Neural cell (in vitro differentiated cells): ENCODE data around the gene MRPL9. TPM values are rescaled to one million over a fixed set of nuclear protein-coding genes. Genes with fewer than 3 reads are reported as not detected.
A peak's percentile ranks its signal among the peaks of the same experiment; 100 is the strongest.

Source experiments
- H2AFZ ChIP-seq: fragments of 200-600, 300-800 bp; sonication (generic), shearing (Covaris generic); 2 replicates; pipeline ENCODE4 v1.6.0; 2014; ENCODE audit warnings: low read depth, mild to moderate bottlenecking, antibody characterized with exemption, low read length, moderate library complexity
- H3F3A ChIP-seq: fragments of 200-600 bp; shearing (Covaris generic); 2 replicates; pipeline ENCODE4 v1.6.1; 2016; ENCODE audit warnings: mild to moderate bottlenecking, moderate library complexity, mixed read lengths, antibody characterized with exemption, low read length; ENCODE audit not compliant: insufficient read depth, poor library complexity, severe bottlenecking
- H3K27ac ChIP-seq: fragments of 200-600, 300-800 bp; sonication (generic), shearing (Covaris generic); 2 replicates; pipeline ENCODE4 v1.5.1; 2014; ENCODE audit warnings: mild to moderate bottlenecking, low read length, moderate library complexity
- H3K27me3 ChIP-seq: fragments of 300-800, 200-600 bp; sonication (generic), shearing (Covaris generic); 2 replicates; pipeline ENCODE4 v1.6.0; 2014; ENCODE audit warnings: mild to moderate bottlenecking, low read depth, low read length, moderate library complexity; ENCODE audit not compliant: insufficient read depth
- H3K36me3 ChIP-seq: fragments of 300-800, 200-600 bp; sonication (generic), shearing (Covaris generic); 2 replicates; pipeline ENCODE4 v1.5.1; 2014; ENCODE audit warnings: mild to moderate bottlenecking, antibody characterized with exemption, low read length, moderate library complexity; ENCODE audit not compliant: insufficient read depth
- H3K4me2 ChIP-seq: fragments of 300-800, 200-600 bp; sonication (generic), shearing (Covaris generic); 2 replicates; pipeline ENCODE4 v1.6.0; 2014; ENCODE audit warnings: mild to moderate bottlenecking, low read length
- H3K4me3 ChIP-seq: fragments of 300-800, 200-600 bp; sonication (generic), shearing (Covaris generic); 2 replicates; pipeline ENCODE4 v1.5.1; 2014; ENCODE audit warnings: mild to moderate bottlenecking, low read length, moderate library complexity
- H3K79me2 ChIP-seq: fragments of 200-600 bp; shearing (Covaris generic); replicated peaks from 2 replicates; pipeline ENCODE4 v1.6.0; 2014; ENCODE audit warnings: mild to moderate bottlenecking, low read length, moderate library complexity; ENCODE audit not compliant: insufficient read depth
- H3K9ac ChIP-seq: fragments of 300-800, 200-600 bp; sonication (generic), shearing (Covaris generic); 2 replicates; pipeline ENCODE4 v1.6.1; 2016; ENCODE audit warnings: mild to moderate bottlenecking, low read length, mixed read lengths
- H3K9me2 ChIP-seq: fragments of 200-600 bp; shearing (Covaris generic); 2 replicates; pipeline ENCODE4 v1.6.1; 2016; ENCODE audit warnings: mild to moderate bottlenecking, low read length, mixed read lengths; ENCODE audit not compliant: insufficient read depth
- H3K9me3 ChIP-seq: fragments of 200-600, 300-800 bp; sonication (generic), shearing (Covaris generic); 2 replicates; pipeline ENCODE4 v1.6.1; 2016; ENCODE audit warnings: mild to moderate bottlenecking, mixed run types, low read length, moderate library complexity, mixed read lengths
- H4K20me1 ChIP-seq: fragments of 200-600 bp; shearing (Covaris generic); 2 replicates; pipeline ENCODE4 v1.6.1; 2016; ENCODE audit warnings: mild to moderate bottlenecking, mixed run types; ENCODE audit not compliant: insufficient read depth
- EP300 ChIP-seq: fragments of 450-650 bp; conservative IDR thresholded peaks from 2 replicates; pipeline ENCODE4 v1.6.1; 2014; ENCODE audit warnings: antibody characterized with exemption, mild to moderate bottlenecking, moderate library complexity; ENCODE audit not compliant: poor library complexity, severe bottlenecking
- EZH2 ChIP-seq: fragments of 200-600, 300-800 bp; shearing (Covaris generic), sonication (generic); IDR thresholded peaks from 2 replicates; pipeline ENCODE4 v1.6.1; 2014; ENCODE audit warnings: antibody characterized with exemption, low read length, borderline replicate concordance, mild to moderate bottlenecking; ENCODE audit not compliant: insufficient read depth, poor library complexity, severe bottlenecking
- MXI1 ChIP-seq: fragments of 450-650 bp; conservative IDR thresholded peaks from 2 replicates; pipeline ENCODE4 v1.6.1; 2014; ENCODE audit warnings: antibody characterized with exemption, mild to moderate bottlenecking; ENCODE audit not compliant: poor library complexity, severe bottlenecking
- POLR2AphosphoS5 ChIP-seq: IDR thresholded peaks from 2 replicates; pipeline ENCODE4 v1.6.1; 2012
- RAD21 ChIP-seq: fragments of 450-650 bp; conservative IDR thresholded peaks from 2 replicates; pipeline ENCODE4 v1.6.1; 2014; ENCODE audit warnings: antibody characterized with exemption, mild to moderate bottlenecking, moderate library complexity
- SMC3 ChIP-seq: fragments of 450-650 bp; conservative IDR thresholded peaks from 2 replicates; pipeline ENCODE4 v1.6.1; 2014; ENCODE audit warnings: antibody characterized with exemption, mild to moderate bottlenecking, moderate library complexity; ENCODE audit not compliant: poor library complexity
- TAF1 ChIP-seq: IDR thresholded peaks from 2 replicates; pipeline ENCODE4 v1.6.1; 2012; ENCODE audit warnings: low read depth
- polyA plus RNA-seq: library from polyadenylated mRNA; depleted of rRNA; stranded (reverse); fragments of >200 nt; gene quantifications from 2 replicates; pipeline ENCODE4 v1.2.3, GENCODE V29; 2014
- TF ChIP-seq, protein P1 (sequence below): fragments of 450-650 bp; IDR thresholded peaks from 2 replicates; pipeline ENCODE4 v1.5.1; 2014; ENCODE audit warnings: antibody characterized with exemption, mild to moderate bottlenecking, moderate library complexity; ENCODE audit not compliant: poor library complexity, severe bottlenecking
- TF ChIP-seq, protein P2 (sequence below): IDR thresholded peaks from 2 replicates; pipeline ENCODE4 v1.6.1; 2012; ENCODE audit warnings: borderline replicate concordance

MRPL9 gene
- polyA plus RNA-seq, 1 donor from 2014 or later = 134 TPM

DNA sequence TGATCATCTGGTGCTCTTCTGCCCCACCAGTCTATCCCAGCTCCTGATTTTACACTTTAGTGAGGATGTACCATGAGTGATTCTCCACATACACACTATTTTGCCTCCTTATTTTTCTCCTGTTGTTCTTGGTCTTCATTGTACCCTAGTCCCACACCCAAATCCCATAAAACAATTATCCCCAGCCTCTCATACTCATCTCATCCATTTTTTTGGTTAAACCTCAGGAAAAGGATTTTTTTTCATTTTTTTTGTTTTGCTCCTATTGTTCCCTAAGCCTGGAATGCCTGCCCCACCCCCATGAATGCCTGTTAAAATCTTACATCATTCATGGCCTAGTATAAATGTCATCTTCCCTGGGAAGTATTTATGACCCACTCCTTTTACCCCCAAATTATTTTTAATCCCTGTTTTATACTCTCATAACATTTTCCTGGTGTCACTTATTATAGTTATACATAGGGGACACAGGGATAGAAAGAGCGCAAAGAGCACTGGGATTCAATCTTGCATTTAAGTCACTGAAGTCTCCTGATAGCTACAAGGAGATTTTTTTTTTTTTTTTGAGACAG, 46.8 kb upstream of the MRPL9 start:
- Histone ChIP-seq H3F3A (no peaks in the 10 kb centered on the region), H3K4me2 (no peak overlapping the region), H4K20me1 (no peaks in the 10 kb centered on the region), H3K9ac (no peak overlapping the region), H3K9me2 (no peaks in the 10 kb centered on the region), H3K36me3 (no peaks in the 10 kb centered on the region), H2AFZ (no peak overlapping the region), H3K9me3 (no peaks in the 10 kb centered on the region), H3K4me3 (no peak overlapping the region), H3K79me2 (no peaks in the 10 kb centered on the region), H3K27ac (no peak overlapping the region), H3K27me3 (no peaks in the 10 kb centered on the region)
- no peak for TF ChIP-seq EP300
- TF ChIP-seq POLR2AphosphoS5 = no peak
- no peak for TF ChIP-seq TAF1
- TF ChIP-seq, protein P1, sequence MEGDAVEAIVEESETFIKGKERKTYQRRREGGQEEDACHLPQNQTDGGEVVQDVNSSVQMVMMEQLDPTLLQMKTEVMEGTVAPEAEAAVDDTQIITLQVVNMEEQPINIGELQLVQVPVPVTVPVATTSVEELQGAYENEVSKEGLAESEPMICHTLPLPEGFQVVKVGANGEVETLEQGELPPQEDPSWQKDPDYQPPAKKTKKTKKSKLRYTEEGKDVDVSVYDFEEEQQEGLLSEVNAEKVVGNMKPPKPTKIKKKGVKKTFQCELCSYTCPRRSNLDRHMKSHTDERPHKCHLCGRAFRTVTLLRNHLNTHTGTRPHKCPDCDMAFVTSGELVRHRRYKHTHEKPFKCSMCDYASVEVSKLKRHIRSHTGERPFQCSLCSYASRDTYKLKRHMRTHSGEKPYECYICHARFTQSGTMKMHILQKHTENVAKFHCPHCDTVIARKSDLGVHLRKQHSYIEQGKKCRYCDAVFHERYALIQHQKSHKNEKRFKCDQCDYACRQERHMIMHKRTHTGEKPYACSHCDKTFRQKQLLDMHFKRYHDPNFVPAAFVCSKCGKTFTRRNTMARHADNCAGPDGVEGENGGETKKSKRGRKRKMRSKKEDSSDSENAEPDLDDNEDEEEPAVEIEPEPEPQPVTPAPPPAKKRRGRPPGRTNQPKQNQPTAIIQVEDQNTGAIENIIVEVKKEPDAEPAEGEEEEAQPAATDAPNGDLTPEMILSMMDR = no peak
- TF ChIP-seq, protein P2, sequence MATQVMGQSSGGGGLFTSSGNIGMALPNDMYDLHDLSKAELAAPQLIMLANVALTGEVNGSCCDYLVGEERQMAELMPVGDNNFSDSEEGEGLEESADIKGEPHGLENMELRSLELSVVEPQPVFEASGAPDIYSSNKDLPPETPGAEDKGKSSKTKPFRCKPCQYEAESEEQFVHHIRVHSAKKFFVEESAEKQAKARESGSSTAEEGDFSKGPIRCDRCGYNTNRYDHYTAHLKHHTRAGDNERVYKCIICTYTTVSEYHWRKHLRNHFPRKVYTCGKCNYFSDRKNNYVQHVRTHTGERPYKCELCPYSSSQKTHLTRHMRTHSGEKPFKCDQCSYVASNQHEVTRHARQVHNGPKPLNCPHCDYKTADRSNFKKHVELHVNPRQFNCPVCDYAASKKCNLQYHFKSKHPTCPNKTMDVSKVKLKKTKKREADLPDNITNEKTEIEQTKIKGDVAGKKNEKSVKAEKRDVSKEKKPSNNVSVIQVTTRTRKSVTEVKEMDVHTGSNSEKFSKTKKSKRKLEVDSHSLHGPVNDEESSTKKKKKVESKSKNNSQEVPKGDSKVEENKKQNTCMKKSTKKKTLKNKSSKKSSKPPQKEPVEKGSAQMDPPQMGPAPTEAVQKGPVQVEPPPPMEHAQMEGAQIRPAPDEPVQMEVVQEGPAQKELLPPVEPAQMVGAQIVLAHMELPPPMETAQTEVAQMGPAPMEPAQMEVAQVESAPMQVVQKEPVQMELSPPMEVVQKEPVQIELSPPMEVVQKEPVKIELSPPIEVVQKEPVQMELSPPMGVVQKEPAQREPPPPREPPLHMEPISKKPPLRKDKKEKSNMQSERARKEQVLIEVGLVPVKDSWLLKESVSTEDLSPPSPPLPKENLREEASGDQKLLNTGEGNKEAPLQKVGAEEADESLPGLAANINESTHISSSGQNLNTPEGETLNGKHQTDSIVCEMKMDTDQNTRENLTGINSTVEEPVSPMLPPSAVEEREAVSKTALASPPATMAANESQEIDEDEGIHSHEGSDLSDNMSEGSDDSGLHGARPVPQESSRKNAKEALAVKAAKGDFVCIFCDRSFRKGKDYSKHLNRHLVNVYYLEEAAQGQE = no peak
- TF ChIP-seq RAD21 = no peak
- TF ChIP-seq SMC3 = no peak
- no peak for TF ChIP-seq MXI1
- no peak for TF ChIP-seq EZH2

- Histone ChIP-seq H3K79me2 (no peaks in the 10 kb centered on the region), H3K4me3 (no peak overlapping the region), H3F3A (no peaks in the 10 kb centered on the region), H3K9me3 (no peaks in the 10 kb centered on the region), H3K9me2 (no peaks in the 10 kb centered on the region), H4K20me1 (no peaks in the 10 kb centered on the region), H3K4me2 (no peak overlapping the region), H3K9ac (no peak overlapping the region), H3K27ac (peak overlapping the region; percentile 37), H2AFZ (no peak overlapping the region), H3K27me3 (no peaks in the 10 kb centered on the region), H3K36me3 (no peaks in the 10 kb centered on the region)
- TF ChIP-seq, protein P2 = no peak
- TF ChIP-seq EZH2 = no peak
- TF ChIP-seq MXI1 = no peak
- no peak for TF ChIP-seq EP300
- no peak for TF ChIP-seq POLR2AphosphoS5
- TF ChIP-seq TAF1 = no peak
- TF ChIP-seq, protein P1 = no peak
- TF ChIP-seq SMC3 = no peak
- TF ChIP-seq RAD21 = no peak
Measured at GRCh38 chr1:151809290-151809984, 46.1 kb upstream of the MRPL9 start.
